Endothelial cell of umbilical vein (primary cell): Measurements from ENCODE around the gene BGN. TPM values are rescaled to one million over a fixed set of nuclear protein-coding genes. Genes with fewer than 3 reads are reported as not detected.

ENCODE experiments used
- BruUV-seq: library from RNA; stranded (reverse); fragments of 400-500 nt; replicated peaks from 2 replicates; lab custom pipeline; 2021; lab: Mats Ljungman, UMichigan
- CTCF ChIA-PET: fragments of 300-600, 350-600 bp; sonication (Branson Sonifier 250); formaldehyde crosslinking; loops from one replicate; lab custom pipeline; 2021; ENCODE audit warnings: antibody characterized with exemption, inconsistent platforms; lab: Charles Lee
- POLR2A ChIA-PET: fragments of 300-600, 350-600 bp; sonication (Branson Sonifier 250); formaldehyde crosslinking; loops from one replicate; lab custom pipeline; 2021; ENCODE audit warnings: antibody characterized with exemption, inconsistent platforms; lab: Charles Lee
- DNase-seq: peaks from one replicate; pipeline ENCODE4 v3.0.0-alpha.2; 2011; ENCODE audit warnings: low read depth, low spot score
- FAIRE-seq: peaks from 2 replicates; lab custom pipeline; 2011; peaks lifted over from hg19 to GRCh38; lab: Jason Lieb, UNC
- H2AFZ ChIP-seq: 2 replicates; pipeline ENCODE4 v1.6.0; 2012; ENCODE audit warnings: low read depth, low read length, control low read depth, inconsistent platforms
- H3K27ac ChIP-seq: 2 replicates; pipeline ENCODE4 v1.5.1; 2011; ENCODE audit warnings: low read depth, mild to moderate bottlenecking, control low read depth, low read length, moderate library complexity; ENCODE audit not compliant: insufficient read depth
- H3K27me3 ChIP-seq, 2 experiments: 2 replicates each; pipeline versions ENCODE4 v1.6.0 to v1.6.1; 2011; ENCODE audit warnings: low read length in 2 of 2, mixed read lengths in 1 of 2; ENCODE audit not compliant: control insufficient read depth in 2 of 2, insufficient read depth in 2 of 2
- H3K36me3 ChIP-seq, 2 experiments: 2 replicates in 1 of 2; 3 replicates in 1 of 2; pipeline ENCODE4 v1.5.1; 2011; ENCODE audit warnings: low read length in 2 of 2, mild to moderate bottlenecking in 1 of 2, moderate library complexity in 1 of 2; ENCODE audit not compliant: control insufficient read depth in 2 of 2, insufficient read depth in 2 of 2; ENCODE audit errors: extremely low read depth in 1 of 2
- H3K4me1 ChIP-seq: 3 replicates; pipeline ENCODE4 v1.5.1; 2011; ENCODE audit warnings: mild to moderate bottlenecking, low read length; ENCODE audit not compliant: control insufficient read depth, insufficient read depth; ENCODE audit errors: extremely low read depth
- H3K4me2 ChIP-seq: 2 replicates; pipeline ENCODE4 v1.6.1; 2011; ENCODE audit warnings: low read length, control low read depth, mixed read lengths; ENCODE audit not compliant: insufficient read depth
- H3K4me3 ChIP-seq, 3 experiments: fragments of 200-600 bp in 1 of 3; sonication (generic), shearing (Covaris generic) in 1 of 3; replicated peaks in 1 of 3; 2 replicates each; pipeline ENCODE4 v1.5.1; 2011 to 2016; ENCODE audit warnings: control low read depth in 3 of 3, low read length in 3 of 3, mild to moderate bottlenecking in 2 of 3, inconsistent platforms in 1 of 3, low read depth in 1 of 3, moderate library complexity in 1 of 3; ENCODE audit not compliant: insufficient read depth in 1 of 3
- H3K79me2 ChIP-seq: 2 replicates; pipeline ENCODE4 v1.6.0; 2012; ENCODE audit warnings: low read length, inconsistent platforms; ENCODE audit not compliant: control insufficient read depth, insufficient read depth
- H3K9ac ChIP-seq: replicated peaks from 2 replicates; pipeline ENCODE3; 2011; ENCODE audit warnings: low read length, control low read depth; ENCODE audit not compliant: insufficient read depth; ENCODE audit errors: extremely low read depth
- H3K9me1 ChIP-seq: replicated peaks from 3 replicates; pipeline ENCODE4 v1.6.0; 2011; ENCODE audit warnings: mild to moderate bottlenecking, low read length; ENCODE audit not compliant: control insufficient read depth, insufficient read depth; ENCODE audit errors: extremely low read depth
- H3K9me3 ChIP-seq: replicated peaks from 2 replicates; pipeline ENCODE4 v1.5.1; 2012; ENCODE audit warnings: low read length, inconsistent platforms; ENCODE audit not compliant: control insufficient read depth, insufficient read depth
- H4K20me1 ChIP-seq: replicated peaks from 2 replicates; pipeline ENCODE3; 2011; ENCODE audit warnings: mild to moderate bottlenecking, low read length; ENCODE audit not compliant: control insufficient read depth, insufficient read depth; ENCODE audit errors: extremely low read depth
- CTCF ChIP-seq, 2 donors: IDR thresholded peaks; 1 replicate in 1 of 2; 2 replicates in 1 of 2; pipeline ENCODE4 v1.5.1; 2011; ENCODE audit warnings: low read length in 2 of 2, mild to moderate bottlenecking in 2 of 2, moderate library complexity in 2 of 2, control low read depth in 1 of 2, inconsistent platforms in 1 of 2, low read depth in 1 of 2; ENCODE audit not compliant: insufficient read depth in 1 of 2; ENCODE audit errors: extremely low read depth in 1 of 2
- EZH2 ChIP-seq: IDR thresholded peaks from 2 replicates; pipeline ENCODE4 v1.6.1; 2012; ENCODE audit warnings: borderline replicate concordance, low read depth, mild to moderate bottlenecking, moderate library complexity, low read length, inconsistent platforms; ENCODE audit not compliant: severe bottlenecking
- FOS ChIP-seq: IDR thresholded peaks from 2 replicates; pipeline ENCODE4 v1.6.1; 2011; ENCODE audit warnings: mild to moderate bottlenecking, low read length, moderate library complexity, borderline replicate concordance; ENCODE audit not compliant: insufficient read depth
- GATA2 ChIP-seq: IDR thresholded peaks from 2 replicates; pipeline ENCODE4 v1.7.0; 2011; ENCODE audit warnings: low read depth, mild to moderate bottlenecking, moderate library complexity, mixed read lengths, low read length; ENCODE audit not compliant: insufficient read length, insufficient read depth
- JUN ChIP-seq: IDR thresholded peaks from 2 replicates; pipeline ENCODE4 v1.6.1; 2011; ENCODE audit warnings: borderline replicate concordance, low read depth; ENCODE audit not compliant: insufficient read length, insufficient read depth
- MYC ChIP-seq: IDR thresholded peaks from one replicate; pipeline ENCODE4 v1.6.1; 2011; ENCODE audit warnings: mild to moderate bottlenecking, low read depth, low read length
- POLR2A ChIP-seq: IDR thresholded peaks from 2 replicates; pipeline ENCODE4 v1.6.1; 2012; ENCODE audit warnings: low read depth, mild to moderate bottlenecking, control low read depth, low read length
- POLR2AphosphoS5 ChIP-seq: IDR thresholded peaks from 2 replicates; pipeline ENCODE4 v1.6.1; 2012; ENCODE audit warnings: low read depth, mild to moderate bottlenecking, control low read depth, low read length, moderate library complexity; ENCODE audit not compliant: insufficient read depth
- dilution Hi-C: fragments of 300-500 bp; cut with MboI; formaldehyde crosslinking; loops from one replicate; pipeline ENCODE4 v1.15.0; 2019; ENCODE audit warnings: low sequenced_read_pairs; ENCODE audit not compliant: extremely low pct_ligation_motif_present
- intact Hi-C: fragments of 100-400 bp; cut with micrococcal nuclease; formaldehyde crosslinking; loops from one replicate; pipeline ENCODE4 v1.10.0; 2022
- polyA plus RNA-seq, 4 experiments: library from polyadenylated mRNA; depleted of rRNA in 3 of 4; stranded (reverse) in 3 of 4; unstranded in 1 of 4; fragments of >200 nt; gene quantifications; 2 replicates each; pipeline versions ENCODE4 v1.2.1 to v1.2.3, GENCODE V29; 2011 to 2012; ENCODE audit warnings: missing spikeins in 1 of 4
- total RNA-seq: library from RNA; stranded (reverse); gene quantifications from 2 replicates; pipeline ENCODE4 v1.2.3, GENCODE V29; 2021
- TF ChIP-seq, protein P1 (sequence below): IDR thresholded peaks from 2 replicates; pipeline ENCODE4 v1.6.1; 2011; ENCODE audit not compliant: insufficient read depth, insufficient read length

Gene BGN
- total and polyA plus RNA-seq, 2 donors (not counting 3 experiments of a cell fraction or from before 2014, with no cell fraction given) = 479 to 879 TPM

GRCh38 chrX:153465691-153466380 lies 28.9 kb upstream of the BGN start:
- Histone ChIP-seq H3K27me3 (no peaks in the 10 kb centered on the region), H3K9ac (no peak overlapping the region), H3K4me3 (no peak overlapping the region), H3K4me1 (peaks cover 4% of the 10 kb centered on the region), H3K4me2 (no peak overlapping the region), H3K9me1 (no peaks in the 10 kb centered on the region), H3K79me2 (peaks cover 4% of the 10 kb centered on the region), H3K9me3 (no peaks in the 10 kb centered on the region), H3K27ac (no peak overlapping the region), H3K36me3 (peaks cover 0 to 3% of the 10 kb centered on the region in 2 experiments), H4K20me1 (no peaks in the 10 kb centered on the region), H2AFZ (no peak overlapping the region)
- POLR2A ChIA-PET = no interaction called here
- TF ChIP-seq CTCF (IDR thresholded peaks at IDR 0.05; ENCODE audit: extremely low read depth in 1 of 2, insufficient read depth in 1 of 2, low read depth in 1 of 2, low read length in 2 of 2) (no peak), EZH2 (no peak), FOS (no peak), GATA2 (no peak), POLR2A (no peak), JUN (no peak), MYC (no peak), POLR2AphosphoS5 (no peak)
- TF ChIP-seq, protein P1, sequence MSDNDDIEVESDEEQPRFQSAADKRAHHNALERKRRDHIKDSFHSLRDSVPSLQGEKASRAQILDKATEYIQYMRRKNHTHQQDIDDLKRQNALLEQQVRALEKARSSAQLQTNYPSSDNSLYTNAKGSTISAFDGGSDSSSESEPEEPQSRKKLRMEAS = no peak
- CTCF ChIA-PET = no interaction called here
- DNase-seq = no peak
- dilution Hi-C loops = no loop called here
- intact Hi-C loops = no loop called here
- no peak for FAIRE-seq
- no TSS peak for BruUV-seq
